ENCODE measurements around the gene CPA2.

Gene CPA2

GRCh38 chr7:130286881-130287280 lies 20.2 kb downstream of the CPA2 start:
- no peak for DNase-seq

GRCh38 chr7:130288168-130288567 lies 21.5 kb downstream of the CPA2 start:
- DNase-seq: no peak

- DNase-seq: no peak
Measured at GRCh38 chr7:130288829-130289228, 22.2 kb downstream of the CPA2 start.

GRCh38 chr7:130289478-130289877 lies 22.8 kb downstream of the CPA2 start:
- no peak for DNase-seq

GRCh38 chr7:130290745-130291144 lies 24.1 kb downstream of the CPA2 start:
- no peak for DNase-seq

- no peak for DNase-seq
Measured at GRCh38 chr7:130292682-130293257, 26.1 kb downstream of the CPA2 start, which contains the start of gene CPA4. Gene CPA4 (plus strand): TSS chr7:130293161. CDS start chr7:130293181, 20 bp downstream.

GRCh38 chr7:130293521-130293920 lies 26.9 kb downstream of the CPA2 start:
- DNase-seq: no peak

GRCh38 chr7:130294314-130294713 lies 27.7 kb downstream of the CPA2 start:
- no peak for DNase-seq

GRCh38 chr7:130296221-130296951 lies 29.7 kb downstream of the CPA2 start:
- DNase-seq: no peak

- no peak for DNase-seq
Measured at GRCh38 chr7:130297628-130298543, 31.2 kb downstream of the CPA2 start.

GRCh38 chr7:130298544-130299326 lies 32.1 kb downstream of the CPA2 start:
- DNase-seq: no peak

- DNase-seq: no peak
Measured at GRCh38 chr7:130299866-130300265, 33.2 kb downstream of the CPA2 start.

GRCh38 chr7:130301501-130302020 lies 34.9 kb downstream of the CPA2 start:
- no peak for DNase-seq

GRCh38 chr7:130302649-130303048 lies 36.0 kb downstream of the CPA2 start:
- no peak for DNase-seq

- DNase-seq: no peak
Measured at GRCh38 chr7:130303127-130303526, 36.5 kb downstream of the CPA2 start.

- no peak for DNase-seq
Measured at GRCh38 chr7:130303551-130303950, 36.9 kb downstream of the CPA2 start.

- no peak for DNase-seq
Measured at GRCh38 chr7:130303982-130304381, 37.3 kb downstream of the CPA2 start.

- no peak for DNase-seq
Measured at GRCh38 chr7:130304878-130305277, 38.2 kb downstream of the CPA2 start.

- no peak for DNase-seq
Measured at GRCh38 chr7:130305433-130306042, 38.9 kb downstream of the CPA2 start.

GRCh38 chr7:130309986-130310385 lies 43.3 kb downstream of the CPA2 start:
- DNase-seq: no peak

- no peak for DNase-seq
Measured at GRCh38 chr7:130314305-130314704, 47.6 kb downstream of the CPA2 start.

GRCh38 chr7:130319541-130319940 lies 52.9 kb downstream of the CPA2 start:
- DNase-seq: no peak
